Neural cell (in vitro differentiated cells): Measurements from ENCODE around the gene FZD7. TPM values are rescaled to one million over a fixed set of nuclear protein-coding genes. Genes with fewer than 3 reads are reported as not detected.

ENCODE experiments used
- H2AFZ ChIP-seq: fragments of 200-600, 300-800 bp; sonication (generic), shearing (Covaris generic); 2 replicates; pipeline ENCODE4 v1.6.0; 2014; ENCODE audit warnings: low read depth, mild to moderate bottlenecking, antibody characterized with exemption, low read length, moderate library complexity
- H3F3A ChIP-seq: fragments of 200-600 bp; shearing (Covaris generic); 2 replicates; pipeline ENCODE4 v1.6.1; 2016; ENCODE audit warnings: mild to moderate bottlenecking, moderate library complexity, mixed read lengths, antibody characterized with exemption, low read length; ENCODE audit not compliant: insufficient read depth, poor library complexity, severe bottlenecking
- H3K27ac ChIP-seq: fragments of 200-600, 300-800 bp; sonication (generic), shearing (Covaris generic); 2 replicates; pipeline ENCODE4 v1.5.1; 2014; ENCODE audit warnings: mild to moderate bottlenecking, low read length, moderate library complexity
- H3K27me3 ChIP-seq: fragments of 300-800, 200-600 bp; sonication (generic), shearing (Covaris generic); 2 replicates; pipeline ENCODE4 v1.6.0; 2014; ENCODE audit warnings: mild to moderate bottlenecking, low read depth, low read length, moderate library complexity; ENCODE audit not compliant: insufficient read depth
- H3K36me3 ChIP-seq: fragments of 300-800, 200-600 bp; sonication (generic), shearing (Covaris generic); 2 replicates; pipeline ENCODE4 v1.5.1; 2014; ENCODE audit warnings: mild to moderate bottlenecking, antibody characterized with exemption, low read length, moderate library complexity; ENCODE audit not compliant: insufficient read depth
- H3K4me2 ChIP-seq: fragments of 300-800, 200-600 bp; sonication (generic), shearing (Covaris generic); 2 replicates; pipeline ENCODE4 v1.6.0; 2014; ENCODE audit warnings: mild to moderate bottlenecking, low read length
- H3K4me3 ChIP-seq: fragments of 300-800, 200-600 bp; sonication (generic), shearing (Covaris generic); 2 replicates; pipeline ENCODE4 v1.5.1; 2014; ENCODE audit warnings: mild to moderate bottlenecking, low read length, moderate library complexity
- H3K79me2 ChIP-seq: fragments of 200-600 bp; shearing (Covaris generic); replicated peaks from 2 replicates; pipeline ENCODE4 v1.6.0; 2014; ENCODE audit warnings: mild to moderate bottlenecking, low read length, moderate library complexity; ENCODE audit not compliant: insufficient read depth
- H3K9ac ChIP-seq: fragments of 300-800, 200-600 bp; sonication (generic), shearing (Covaris generic); 2 replicates; pipeline ENCODE4 v1.6.1; 2016; ENCODE audit warnings: mild to moderate bottlenecking, low read length, mixed read lengths
- H3K9me2 ChIP-seq: fragments of 200-600 bp; shearing (Covaris generic); 2 replicates; pipeline ENCODE4 v1.6.1; 2016; ENCODE audit warnings: mild to moderate bottlenecking, low read length, mixed read lengths; ENCODE audit not compliant: insufficient read depth
- H3K9me3 ChIP-seq: fragments of 200-600, 300-800 bp; sonication (generic), shearing (Covaris generic); 2 replicates; pipeline ENCODE4 v1.6.1; 2016; ENCODE audit warnings: mild to moderate bottlenecking, mixed run types, low read length, moderate library complexity, mixed read lengths
- H4K20me1 ChIP-seq: fragments of 200-600 bp; shearing (Covaris generic); 2 replicates; pipeline ENCODE4 v1.6.1; 2016; ENCODE audit warnings: mild to moderate bottlenecking, mixed run types; ENCODE audit not compliant: insufficient read depth
- CTCF ChIP-seq: fragments of 450-650 bp; IDR thresholded peaks from 2 replicates; pipeline ENCODE4 v1.5.1; 2014; ENCODE audit warnings: antibody characterized with exemption, mild to moderate bottlenecking, moderate library complexity; ENCODE audit not compliant: poor library complexity, severe bottlenecking
- EP300 ChIP-seq: fragments of 450-650 bp; conservative IDR thresholded peaks from 2 replicates; pipeline ENCODE4 v1.6.1; 2014; ENCODE audit warnings: antibody characterized with exemption, mild to moderate bottlenecking, moderate library complexity; ENCODE audit not compliant: poor library complexity, severe bottlenecking
- EZH2 ChIP-seq: fragments of 200-600, 300-800 bp; shearing (Covaris generic), sonication (generic); IDR thresholded peaks from 2 replicates; pipeline ENCODE4 v1.6.1; 2014; ENCODE audit warnings: antibody characterized with exemption, low read length, borderline replicate concordance, mild to moderate bottlenecking; ENCODE audit not compliant: insufficient read depth, poor library complexity, severe bottlenecking
- MXI1 ChIP-seq: fragments of 450-650 bp; conservative IDR thresholded peaks from 2 replicates; pipeline ENCODE4 v1.6.1; 2014; ENCODE audit warnings: antibody characterized with exemption, mild to moderate bottlenecking; ENCODE audit not compliant: poor library complexity, severe bottlenecking
- POLR2AphosphoS5 ChIP-seq: IDR thresholded peaks from 2 replicates; pipeline ENCODE4 v1.6.1; 2012
- RAD21 ChIP-seq: fragments of 450-650 bp; conservative IDR thresholded peaks from 2 replicates; pipeline ENCODE4 v1.6.1; 2014; ENCODE audit warnings: antibody characterized with exemption, mild to moderate bottlenecking, moderate library complexity
- SMC3 ChIP-seq: fragments of 450-650 bp; conservative IDR thresholded peaks from 2 replicates; pipeline ENCODE4 v1.6.1; 2014; ENCODE audit warnings: antibody characterized with exemption, mild to moderate bottlenecking, moderate library complexity; ENCODE audit not compliant: poor library complexity
- TAF1 ChIP-seq: IDR thresholded peaks from 2 replicates; pipeline ENCODE4 v1.6.1; 2012; ENCODE audit warnings: low read depth
- polyA plus RNA-seq: library from polyadenylated mRNA; depleted of rRNA; stranded (reverse); fragments of >200 nt; gene quantifications from 2 replicates; pipeline ENCODE4 v1.2.3, GENCODE V29; 2014
- TF ChIP-seq, protein P1 (sequence below): IDR thresholded peaks from 2 replicates; pipeline ENCODE4 v1.6.1; 2012; ENCODE audit warnings: borderline replicate concordance

The FZD7 gene
- polyA plus RNA-seq, 1 donor from 2014 or later: 1.8 TPM

DNA sequence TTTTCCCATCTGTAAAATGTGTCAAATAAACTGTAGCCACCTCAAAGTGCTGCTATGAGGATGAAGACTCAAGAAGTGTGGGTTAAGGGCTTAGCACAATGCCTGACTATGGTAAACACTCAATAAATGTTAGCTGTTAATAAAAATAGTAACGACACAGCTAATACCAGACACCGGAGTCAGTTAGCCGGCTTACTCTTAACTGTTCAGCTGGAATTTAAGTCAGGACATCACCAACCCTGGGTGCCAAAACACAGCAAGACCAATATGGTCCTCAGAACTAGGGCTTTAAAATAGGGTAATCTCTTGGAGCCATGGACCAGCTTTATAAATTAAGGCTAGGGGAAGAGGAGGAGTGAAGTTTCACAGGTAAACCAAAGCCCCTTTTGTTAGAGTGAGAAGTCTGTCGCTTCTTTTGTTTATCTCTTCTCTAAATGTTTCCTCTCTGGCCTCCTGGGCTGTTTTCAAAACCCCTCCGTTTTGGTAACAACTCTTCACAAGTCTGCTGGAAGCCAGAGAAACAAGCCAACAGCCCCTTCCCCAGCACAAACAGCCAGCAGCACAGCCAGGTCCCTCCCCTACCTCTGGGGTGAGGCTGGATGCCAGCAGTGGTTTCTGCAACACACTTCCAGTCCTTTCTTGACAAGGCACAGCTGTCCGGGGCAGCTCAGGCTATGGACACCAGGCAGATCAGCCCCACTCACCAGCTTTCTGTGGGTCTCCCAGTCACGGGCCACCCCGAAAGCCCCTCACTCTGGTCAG, 13.8 kb upstream of the FZD7 start:
- no peaks in the 10 kb centered on the region for H3K36me3 ChIP-seq
- no peak overlapping the region for H3K4me3 ChIP-seq
- H3F3A ChIP-seq: no peaks in the 10 kb centered on the region
- peaks cover 4% of the 10 kb centered on the region for H3K27me3 ChIP-seq
- H4K20me1 ChIP-seq: no peaks in the 10 kb centered on the region
- H3K9me2 ChIP-seq: no peaks in the 10 kb centered on the region
- H2AFZ ChIP-seq: no peak overlapping the region
- H3K79me2 ChIP-seq: no peaks in the 10 kb centered on the region
- TF ChIP-seq CTCF: no peak
- TF ChIP-seq EZH2: no peak
- no peak for TF ChIP-seq MXI1
- TF ChIP-seq, protein P1, sequence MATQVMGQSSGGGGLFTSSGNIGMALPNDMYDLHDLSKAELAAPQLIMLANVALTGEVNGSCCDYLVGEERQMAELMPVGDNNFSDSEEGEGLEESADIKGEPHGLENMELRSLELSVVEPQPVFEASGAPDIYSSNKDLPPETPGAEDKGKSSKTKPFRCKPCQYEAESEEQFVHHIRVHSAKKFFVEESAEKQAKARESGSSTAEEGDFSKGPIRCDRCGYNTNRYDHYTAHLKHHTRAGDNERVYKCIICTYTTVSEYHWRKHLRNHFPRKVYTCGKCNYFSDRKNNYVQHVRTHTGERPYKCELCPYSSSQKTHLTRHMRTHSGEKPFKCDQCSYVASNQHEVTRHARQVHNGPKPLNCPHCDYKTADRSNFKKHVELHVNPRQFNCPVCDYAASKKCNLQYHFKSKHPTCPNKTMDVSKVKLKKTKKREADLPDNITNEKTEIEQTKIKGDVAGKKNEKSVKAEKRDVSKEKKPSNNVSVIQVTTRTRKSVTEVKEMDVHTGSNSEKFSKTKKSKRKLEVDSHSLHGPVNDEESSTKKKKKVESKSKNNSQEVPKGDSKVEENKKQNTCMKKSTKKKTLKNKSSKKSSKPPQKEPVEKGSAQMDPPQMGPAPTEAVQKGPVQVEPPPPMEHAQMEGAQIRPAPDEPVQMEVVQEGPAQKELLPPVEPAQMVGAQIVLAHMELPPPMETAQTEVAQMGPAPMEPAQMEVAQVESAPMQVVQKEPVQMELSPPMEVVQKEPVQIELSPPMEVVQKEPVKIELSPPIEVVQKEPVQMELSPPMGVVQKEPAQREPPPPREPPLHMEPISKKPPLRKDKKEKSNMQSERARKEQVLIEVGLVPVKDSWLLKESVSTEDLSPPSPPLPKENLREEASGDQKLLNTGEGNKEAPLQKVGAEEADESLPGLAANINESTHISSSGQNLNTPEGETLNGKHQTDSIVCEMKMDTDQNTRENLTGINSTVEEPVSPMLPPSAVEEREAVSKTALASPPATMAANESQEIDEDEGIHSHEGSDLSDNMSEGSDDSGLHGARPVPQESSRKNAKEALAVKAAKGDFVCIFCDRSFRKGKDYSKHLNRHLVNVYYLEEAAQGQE: no peak
- no peak for TF ChIP-seq POLR2AphosphoS5
- no peak for TF ChIP-seq EP300
- no peak for TF ChIP-seq TAF1
- no peak for TF ChIP-seq RAD21
- no peak for TF ChIP-seq SMC3
- no peak overlapping the region for H3K9ac ChIP-seq
- no peak overlapping the region for H3K27ac ChIP-seq
- H3K4me2 ChIP-seq: no peak overlapping the region
- H3K9me3 ChIP-seq: no peaks in the 10 kb centered on the region

DNA sequence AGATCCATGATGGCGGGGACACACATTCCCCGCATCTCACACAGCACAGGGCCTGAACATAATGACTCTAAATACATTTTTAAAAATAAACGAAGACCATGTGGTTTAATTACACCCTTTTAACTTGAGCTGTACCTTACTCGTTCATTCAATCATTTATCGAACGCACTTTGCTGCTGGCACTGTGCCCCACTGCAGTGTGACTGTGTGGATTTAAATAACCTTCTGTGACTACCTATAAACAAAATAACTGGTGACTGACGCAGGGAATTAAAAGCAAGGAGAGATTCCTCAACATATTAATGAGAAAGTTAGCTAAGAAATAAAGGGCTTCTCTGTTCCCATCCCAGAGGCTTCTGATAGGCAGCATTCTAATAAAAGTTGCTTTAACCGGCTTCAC, 10.9 kb upstream of the FZD7 start:
- Histone ChIP-seq H3K4me3 (no peak overlapping the region), H3K79me2 (no peaks in the 10 kb centered on the region), H2AFZ (no peak overlapping the region), H3K9me2 (no peaks in the 10 kb centered on the region), H3K4me2 (no peak overlapping the region), H3F3A (no peaks in the 10 kb centered on the region), H3K9ac (no peak overlapping the region), H3K36me3 (no peaks in the 10 kb centered on the region), H3K27me3 (peaks cover 4% of the 10 kb centered on the region), H3K27ac (no peak overlapping the region), H3K9me3 (no peaks in the 10 kb centered on the region), H4K20me1 (no peaks in the 10 kb centered on the region)
- TF ChIP-seq SMC3 (no peak), CTCF (no peak), EZH2 (no peak), EP300 (no peak), RAD21 (no peak), TAF1 (no peak), POLR2AphosphoS5 (no peak), MXI1 (no peak)
- TF ChIP-seq, protein P1: no peak
